PC-3 (cell line): ENCODE measurements around the gene ACSS3.

Source experiments
- EZH2 ChIP-seq: fragments of 300-600 bp; sonication (generic); IDR thresholded peaks from one replicate; pipeline ENCODE4 v1.6.1; 2017; ENCODE audit warnings: antibody characterized with exemption, mild to moderate bottlenecking, low read length; ENCODE audit not compliant: unreplicated experiment
- EZH2phosphoT487 ChIP-seq: fragments of 300-600 bp; sonication (generic); IDR thresholded peaks from 2 replicates; pipeline ENCODE4 v1.6.1; 2018; ENCODE audit warnings: mild to moderate bottlenecking, antibody characterized with exemption, low read length, borderline replicate concordance

DNA sequence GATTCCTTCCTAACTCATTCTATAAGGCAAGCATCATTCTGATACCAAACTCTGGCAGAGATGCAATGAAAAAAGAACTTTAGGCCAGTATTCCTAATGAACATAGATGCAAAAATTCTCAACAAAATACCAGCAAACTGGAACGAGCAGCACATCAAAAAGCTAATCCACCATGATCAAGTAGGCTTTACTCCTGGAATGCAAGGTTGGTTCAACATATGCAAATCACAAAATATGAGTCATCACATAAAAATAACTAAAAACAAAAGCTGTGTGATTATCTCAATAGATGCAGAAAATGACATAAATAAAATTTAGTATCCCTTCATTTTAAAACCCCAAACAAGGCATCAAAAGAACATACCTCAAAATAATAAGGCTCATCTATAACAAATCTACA, 98.9 kb downstream of the ACSS3 start:
- TF ChIP-seq EZH2 (no peak), EZH2phosphoT487 (no peak)
